GM18520 (cell line): ENCODE results near the gene NDUFS1.
"Not testable (repeated sequence)": the region's sequence is repeated elsewhere in the genome, so short reads cannot be mapped to it uniquely, and the experiment has no call there.

Experiments used
- ATAC-seq: cut with Tn5 transposase; IDR thresholded peaks from one replicate; pipeline ENCODE4 v1.9.1; 2021; ENCODE audit not compliant: unreplicated experiment

Gene NDUFS1

DNA sequence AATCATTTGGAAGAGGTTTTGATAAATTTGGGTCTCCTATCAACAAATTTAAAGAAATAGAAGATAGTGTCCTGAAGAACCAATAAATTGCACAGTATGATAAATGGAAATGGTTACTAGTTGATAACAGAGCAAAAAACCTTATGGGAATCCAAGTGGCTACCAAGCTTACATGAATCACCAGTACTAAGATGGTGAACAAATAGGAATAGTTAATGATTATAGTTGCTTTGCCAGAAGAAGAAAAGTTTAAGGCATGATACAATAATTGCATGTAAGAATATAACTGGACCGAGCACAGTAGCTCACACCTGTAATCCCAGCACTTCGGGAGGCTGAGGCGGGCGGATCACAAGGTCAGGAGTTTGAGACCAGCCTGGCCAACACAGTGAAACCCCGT is 53.7 kb downstream of the NDUFS1 start:
- no peak for ATAC-seq

GRCh38 chr2:206105038-206105437 is 54.2 kb downstream of the NDUFS1 start:
- no peak for ATAC-seq

DNA sequence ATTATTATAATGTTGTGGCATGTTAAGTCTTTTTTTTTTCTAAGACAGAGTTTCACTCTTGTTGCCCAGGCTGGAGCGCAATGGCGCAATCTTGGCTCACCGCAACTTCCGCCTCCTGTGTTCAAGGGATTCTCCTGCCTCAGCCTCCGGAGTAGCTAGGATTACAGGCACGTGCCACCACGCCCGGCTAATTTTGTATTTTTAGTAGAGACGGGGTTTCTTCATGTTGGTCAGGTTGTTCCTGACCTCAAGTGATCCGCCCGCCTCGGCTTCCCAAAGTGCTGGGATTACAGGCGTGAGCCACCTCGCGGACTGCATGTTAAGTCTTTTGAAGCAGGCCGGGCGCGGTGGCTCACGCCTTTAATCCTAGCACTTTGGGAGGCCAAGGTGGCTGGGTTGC is 60.4 kb downstream of the NDUFS1 start:
- not testable (repeated sequence) for ATAC-seq

DNA sequence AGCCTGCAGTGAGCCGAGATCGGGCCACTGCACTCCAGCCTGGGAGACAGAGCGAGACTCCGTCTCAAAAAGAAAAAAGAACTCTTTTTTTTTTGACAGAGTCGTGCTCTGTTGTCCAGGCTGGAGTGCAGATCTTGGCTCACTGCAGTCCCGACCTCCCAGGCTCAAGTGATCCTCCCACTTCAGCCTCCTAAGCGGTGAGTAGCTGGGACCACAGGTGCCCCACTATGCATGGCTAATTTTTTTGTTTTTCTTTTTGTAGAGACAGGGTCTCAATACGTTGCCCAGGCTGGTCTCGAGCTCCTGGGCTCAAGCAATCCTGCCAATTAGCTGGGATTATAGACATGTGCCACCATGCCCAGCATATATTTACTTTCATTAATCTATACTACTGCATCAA is 60.8 kb downstream of the NDUFS1 start:
- no peak for ATAC-seq

- no peak for ATAC-seq
Observed at GRCh38 chr2:206096876-206097275, 62.4 kb downstream of the NDUFS1 start.

- ATAC-seq: no peak
Observed at GRCh38 chr2:206095536-206096332, 63.5 kb downstream of the NDUFS1 start.

DNA sequence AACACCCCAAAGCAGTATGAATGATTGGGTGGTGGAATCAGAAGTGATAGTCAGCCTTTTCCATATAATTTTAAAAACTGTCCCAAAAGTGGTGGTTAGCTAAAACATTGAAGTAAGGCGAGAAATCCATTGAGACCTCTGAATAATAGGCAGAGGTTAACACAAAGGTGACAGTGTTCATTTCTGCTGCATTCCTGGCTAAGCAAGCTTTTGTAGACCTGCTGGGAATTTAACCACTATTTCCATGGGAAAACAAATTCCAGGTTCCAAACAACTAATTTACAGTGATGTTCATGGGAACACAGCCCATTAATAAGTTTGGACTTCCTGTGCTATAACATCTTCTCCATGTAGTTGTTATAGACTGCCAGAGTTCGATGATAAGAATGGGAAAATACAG is 66.9 kb downstream of the NDUFS1 start:
- no peak for ATAC-seq

DNA sequence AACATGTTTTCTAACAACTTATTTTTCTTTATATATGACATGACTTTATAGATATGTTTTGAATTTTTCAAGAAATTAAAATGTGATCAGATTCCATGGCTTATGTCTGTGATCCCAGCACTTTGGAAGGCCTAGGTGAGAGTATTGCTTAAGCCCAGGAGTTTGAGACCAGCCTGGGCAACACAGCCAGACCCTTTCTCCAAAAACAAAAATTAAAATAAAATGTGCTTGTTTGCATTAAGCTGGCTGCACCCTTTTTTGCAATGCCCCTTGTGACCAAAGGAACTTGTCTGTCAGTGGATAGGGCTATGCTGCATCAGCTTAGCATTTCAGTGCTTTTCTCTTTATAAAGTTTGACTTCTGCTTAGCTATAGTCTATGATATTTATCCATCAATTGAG is 71.0 kb downstream of the NDUFS1 start:
- ATAC-seq: no peak

- no peak for ATAC-seq
Observed at GRCh38 chr2:206086716-206087350, 72.4 kb downstream of the NDUFS1 start.

- peak; percentile 71 for ATAC-seq
Observed at GRCh38 chr2:206085742-206086445, 73.3 kb downstream of the NDUFS1 start, which contains the start of gene INO80D. Gene INO80D, minus strand, starts transcription at chr2:206086174. Its CDS starts 23,158 bp downstream, at chr2:206063016.

DNA sequence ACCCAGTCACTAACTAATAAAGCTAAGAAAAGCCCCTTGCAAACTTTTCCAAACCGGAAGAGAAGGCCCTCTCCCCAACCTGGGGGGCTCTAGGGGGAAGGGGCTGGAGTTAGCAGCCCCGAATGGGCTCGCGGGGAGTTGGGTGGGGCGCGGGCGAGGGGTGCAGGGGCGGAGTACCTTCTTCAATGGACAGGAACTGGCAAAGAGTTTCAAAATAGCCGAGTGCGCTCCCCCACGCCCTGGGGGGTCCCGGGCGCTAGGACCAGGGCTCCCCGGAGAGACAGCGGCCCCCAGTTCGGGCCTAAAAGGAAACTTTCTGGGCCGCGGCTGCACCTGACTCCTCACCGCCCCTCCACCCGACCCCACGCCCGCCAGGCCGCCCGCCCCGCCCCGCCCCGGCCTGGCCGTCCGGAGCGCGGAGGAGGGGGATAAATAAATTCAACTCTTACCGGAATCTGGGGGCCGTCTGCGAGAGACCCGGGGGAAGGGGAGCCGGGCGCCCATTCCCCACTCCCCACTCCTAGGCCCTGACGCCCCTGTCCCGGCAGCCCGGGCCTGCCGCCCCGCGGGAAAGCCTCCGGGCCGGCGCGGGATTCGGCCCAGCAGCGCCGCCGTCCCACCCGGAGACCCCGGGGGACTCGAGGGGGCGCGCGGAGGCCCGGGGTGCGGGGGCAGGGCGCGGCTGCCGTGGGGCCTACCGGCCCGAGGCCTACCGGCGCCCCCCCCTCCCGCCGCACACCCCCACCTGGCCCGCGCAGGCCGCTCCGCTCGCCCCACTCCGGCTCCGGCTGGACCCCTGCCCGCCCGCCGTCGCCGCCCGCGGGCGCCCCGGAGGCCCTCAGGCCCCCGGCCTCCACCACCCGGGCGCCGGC is 74.1 kb downstream of the NDUFS1 start:
- peak; percentile 29 for ATAC-seq

DNA sequence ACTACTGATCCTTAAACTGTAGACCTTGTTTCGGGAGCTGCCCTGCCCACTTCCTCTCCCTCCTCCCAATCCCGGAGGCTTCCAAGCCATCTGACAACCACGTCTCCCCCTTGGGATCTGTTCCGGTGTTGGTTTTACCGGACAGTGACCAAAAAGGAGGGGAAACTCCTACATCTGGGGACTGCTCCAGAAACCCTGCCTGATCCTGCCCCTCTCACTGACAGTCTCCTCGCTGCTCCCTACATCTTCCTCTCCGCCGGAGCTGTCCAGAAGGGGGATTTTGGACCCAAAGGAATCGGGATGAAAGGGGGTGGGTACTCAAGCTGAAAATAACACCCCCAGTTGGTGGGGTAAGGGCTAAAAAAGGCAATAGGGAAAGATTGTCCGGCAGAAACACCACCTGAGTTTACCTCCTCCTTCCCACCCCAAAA is 74.8 kb downstream of the NDUFS1 start:
- no peak for ATAC-seq

GRCh38 chr2:206083602-206084438 is 75.4 kb downstream of the NDUFS1 start:
- no peak for ATAC-seq

DNA sequence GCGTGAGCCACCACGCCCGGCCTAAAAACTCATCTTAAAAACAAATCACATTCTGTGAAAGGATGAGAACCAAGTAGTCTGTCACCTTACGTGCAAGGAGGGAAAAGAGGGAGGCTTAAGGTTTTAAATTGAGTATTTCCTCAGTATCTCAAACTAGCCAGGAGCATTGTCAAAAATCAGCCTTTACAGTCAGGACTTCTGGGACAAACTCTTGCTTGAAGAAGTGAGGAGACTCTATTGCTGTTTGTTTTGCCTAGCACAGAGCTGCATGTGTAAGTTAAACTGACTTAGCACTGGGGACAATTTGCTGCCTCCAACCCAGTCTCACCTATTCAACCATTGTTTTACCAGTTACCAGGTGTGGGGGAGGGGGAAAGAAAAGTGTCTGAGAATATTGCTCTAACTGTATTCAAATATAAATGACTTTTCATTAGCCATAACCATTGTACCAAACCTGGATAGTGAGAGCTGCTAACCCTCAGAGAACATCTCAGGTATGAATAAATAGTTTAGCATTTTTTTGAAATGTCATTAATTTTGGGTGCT is 76.9 kb downstream of the NDUFS1 start:
- ATAC-seq: no peak

- ATAC-seq: no peak
Observed at GRCh38 chr2:206080927-206081326, 78.3 kb downstream of the NDUFS1 start.

- ATAC-seq: no peak
Observed at GRCh38 chr2:206079699-206080465, 79.4 kb downstream of the NDUFS1 start.

- not testable (repeated sequence) for ATAC-seq
Observed at GRCh38 chr2:206077879-206078278, 81.4 kb downstream of the NDUFS1 start.

- no peak for ATAC-seq
Observed at GRCh38 chr2:206075113-206075512, 84.1 kb downstream of the NDUFS1 start.

GRCh38 chr2:206071807-206072206 is 87.4 kb downstream of the NDUFS1 start:
- no peak for ATAC-seq
